Fibroblast of villous mesenchyme (primary cell): ENCODE results near the gene FAM237B. TPM values are rescaled to one million over a fixed set of nuclear protein-coding genes. Genes with fewer than 3 reads are reported as not detected.

Source experiments
- DNase-seq: peaks from one replicate; pipeline ENCODE4 v3.0.0-alpha.2; 2010; ENCODE audit warnings: low read depth
- H3K4me3 ChIP-seq: 2 replicates; pipeline ENCODE4 v1.5.1; 2011; ENCODE audit warnings: low read depth, mild to moderate bottlenecking, low read length
- total RNA-seq: library from RNA; depleted of rRNA; stranded (reverse); fragments of >200 nt; gene quantifications from 2 replicates; pipeline ENCODE4 v1.2.3, GENCODE V29; 2012
- TF ChIP-seq, protein P1 (sequence below): IDR thresholded peaks from 2 replicates; pipeline ENCODE4 v1.5.1; 2012; ENCODE audit warnings: low read depth, mild to moderate bottlenecking, low read length; ENCODE audit not compliant: insufficient read depth

FAM237B gene
- total RNA-seq, 1 donor: not detected

DNA sequence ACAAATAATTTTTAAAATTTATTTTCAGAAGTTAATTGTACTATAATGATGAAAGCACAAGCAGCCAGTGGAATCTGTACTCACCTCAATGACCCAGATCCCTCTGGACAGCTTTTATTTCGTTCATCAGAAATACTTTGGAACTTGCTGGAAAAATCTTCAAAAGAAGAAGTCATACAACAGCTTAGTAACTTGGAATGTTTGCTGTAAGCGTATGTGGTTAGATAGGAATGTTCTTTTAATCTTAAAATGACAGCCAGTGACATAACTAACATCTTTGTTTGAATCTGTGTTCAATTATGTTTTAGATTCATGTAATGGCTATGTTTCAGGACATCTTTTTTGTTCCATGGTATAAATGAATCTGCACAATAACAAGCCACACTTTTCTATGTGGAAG is 49.4 kb downstream of the FAM237B start:
- TF ChIP-seq, protein P1, sequence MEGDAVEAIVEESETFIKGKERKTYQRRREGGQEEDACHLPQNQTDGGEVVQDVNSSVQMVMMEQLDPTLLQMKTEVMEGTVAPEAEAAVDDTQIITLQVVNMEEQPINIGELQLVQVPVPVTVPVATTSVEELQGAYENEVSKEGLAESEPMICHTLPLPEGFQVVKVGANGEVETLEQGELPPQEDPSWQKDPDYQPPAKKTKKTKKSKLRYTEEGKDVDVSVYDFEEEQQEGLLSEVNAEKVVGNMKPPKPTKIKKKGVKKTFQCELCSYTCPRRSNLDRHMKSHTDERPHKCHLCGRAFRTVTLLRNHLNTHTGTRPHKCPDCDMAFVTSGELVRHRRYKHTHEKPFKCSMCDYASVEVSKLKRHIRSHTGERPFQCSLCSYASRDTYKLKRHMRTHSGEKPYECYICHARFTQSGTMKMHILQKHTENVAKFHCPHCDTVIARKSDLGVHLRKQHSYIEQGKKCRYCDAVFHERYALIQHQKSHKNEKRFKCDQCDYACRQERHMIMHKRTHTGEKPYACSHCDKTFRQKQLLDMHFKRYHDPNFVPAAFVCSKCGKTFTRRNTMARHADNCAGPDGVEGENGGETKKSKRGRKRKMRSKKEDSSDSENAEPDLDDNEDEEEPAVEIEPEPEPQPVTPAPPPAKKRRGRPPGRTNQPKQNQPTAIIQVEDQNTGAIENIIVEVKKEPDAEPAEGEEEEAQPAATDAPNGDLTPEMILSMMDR: no peak
- H3K4me3 ChIP-seq: no peak overlapping the region
- peak; percentile 53 for DNase-seq

GRCh38 chr7:90270431-90271178 is 50.5 kb downstream of the FAM237B start:
- TF ChIP-seq, protein P1: no peak
- H3K4me3 ChIP-seq: no peak overlapping the region
- no peak for DNase-seq

DNA sequence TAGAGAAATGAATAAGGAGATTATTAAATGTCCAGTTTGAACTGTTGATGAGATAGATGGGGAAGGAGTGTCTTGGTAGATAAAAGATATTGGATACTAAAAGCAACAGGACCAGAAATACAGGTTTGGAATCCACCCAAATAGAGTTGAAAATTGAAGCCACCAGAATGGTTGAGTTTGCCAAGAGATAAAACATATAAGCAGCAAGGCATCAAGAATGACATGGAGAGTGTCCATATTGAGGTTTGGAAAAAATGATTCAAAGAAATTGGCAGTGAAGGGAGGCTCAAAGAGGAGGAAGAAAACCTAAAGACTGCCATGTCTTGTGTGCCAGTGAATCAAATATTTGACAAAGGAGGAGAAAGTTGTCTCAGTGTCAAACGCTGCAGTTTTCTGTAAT is 51.9 kb downstream of the FAM237B start:
- DNase-seq: no peak
- H3K4me3 ChIP-seq: no peak overlapping the region
- TF ChIP-seq, protein P1: no peak

GRCh38 chr7:90267263-90267858 is 53.7 kb downstream of the FAM237B start:
- H3K4me3 ChIP-seq: no peak overlapping the region
- TF ChIP-seq, protein P1: no peak
- DNase-seq: no peak

GRCh38 chr7:90266808-90267207 is 54.3 kb downstream of the FAM237B start:
- DNase-seq: peak; percentile 48
- TF ChIP-seq, protein P1: no peak

More at GRCh38 chr7:90266808-90267207, 54.3 kb downstream of the FAM237B start:
- H3K4me3 ChIP-seq: no peak overlapping the region

Other genes starting within 250 kb of the FAM237B start
- 12.6 and 21.6 TPM in 2 replicates for gene STEAP1, start 166.8 kb downstream of the FAM237B start, total RNA-seq
- 4.5 and 8.6 TPM in 2 replicates for gene STEAP2, start 109.6 kb downstream of the FAM237B start, total RNA-seq
- 1.6 and 2.6 TPM in 2 replicates for gene CFAP69, start 76.1 kb downstream of the FAM237B start, total RNA-seq
- gene GTPBP10, start 25.4 kb upstream of the FAM237B start, total RNA-seq: 16.0 and 16.1 TPM in 2 replicates
- gene CLDN12, start 82.2 kb upstream of the FAM237B start, total RNA-seq: 28.3 and 49.2 TPM in 2 replicates
- not detected in 2 replicates for gene PTTG1IP2, start 148.3 kb upstream of the FAM237B start, total RNA-seq